PC-3 (cell line): ENCODE data around the gene RAB3C. TPM values are rescaled to one million over a fixed set of nuclear protein-coding genes. Genes with fewer than 3 reads are reported as not detected.

Source experiments
- ATAC-seq: fragments of 200-7000 bp; cut with Tn5 transposase; 2 replicates; pipeline ENCODE4 v1.9.1; 2020; ENCODE audit warnings: mild to moderate bottlenecking, moderate library complexity
- BruUV-seq: library from RNA; stranded (reverse); fragments of 400-500 nt; replicated peaks from 2 replicates; lab custom pipeline; 2021; lab: Mats Ljungman, UMichigan
- CTCF ChIA-PET: fragments of 300-600 bp; sonication (Branson Sonifier 250); formaldehyde crosslinking; loops from one replicate; lab custom pipeline; 2022; ENCODE audit warnings: antibody characterized with exemption; lab: Charles Lee
- POLR2A ChIA-PET: fragments of 300-600 bp; sonication (Branson Sonifier 250); formaldehyde crosslinking; loops from one replicate; lab custom pipeline; 2022; ENCODE audit warnings: antibody characterized with exemption; ENCODE audit not compliant: unreplicated experiment; lab: Charles Lee
- DNase-seq: peaks from one replicate; pipeline ENCODE4 v3.0.0-alpha.2; 2015
- H2AFZ ChIP-seq: fragments of 300-600 bp; sonication (generic); 2 replicates; pipeline ENCODE4 v1.6.0; 2016; ENCODE audit warnings: antibody characterized with exemption, low read length
- H3F3A ChIP-seq: fragments of 300-600 bp; sonication (generic); one replicate; pipeline ENCODE4 v1.6.0; 2017; ENCODE audit warnings: antibody characterized with exemption, low read length, control low read depth, mild to moderate bottlenecking; ENCODE audit not compliant: unreplicated experiment
- H3K27ac ChIP-seq: fragments of 300-600 bp; sonication (generic); 2 replicates; pipeline ENCODE4 v1.5.1; 2016; ENCODE audit warnings: mild to moderate bottlenecking, low read length
- H3K27me3 ChIP-seq: fragments of 300-600 bp; sonication (generic); 2 replicates; pipeline ENCODE4 v1.6.1; 2016; ENCODE audit warnings: low read length, mixed read lengths
- H3K36me3 ChIP-seq: fragments of 300-600 bp; sonication (generic); 2 replicates; pipeline ENCODE4 v1.6.1; 2016; ENCODE audit warnings: low read depth, mixed run types, low read length, mixed read lengths
- H3K4me1 ChIP-seq: fragments of 300-600 bp; sonication (generic); 2 replicates; pipeline ENCODE4 v1.5.1; 2016; ENCODE audit warnings: low read length; ENCODE audit not compliant: insufficient read depth
- H3K4me2 ChIP-seq: fragments of 300-600 bp; sonication (generic); 2 replicates; pipeline ENCODE4 v1.6.0; 2016; ENCODE audit warnings: low read length
- H3K4me3 ChIP-seq: fragments of 300-600 bp; sonication (generic); 2 replicates; pipeline ENCODE4 v1.5.1; 2016; ENCODE audit warnings: mild to moderate bottlenecking, low read length, mixed read lengths
- H3K79me2 ChIP-seq: fragments of 300-600 bp; sonication (generic); 2 replicates; pipeline ENCODE4 v1.6.1; 2017; ENCODE audit warnings: low read length, mixed read lengths
- H3K9ac ChIP-seq: fragments of 300-600 bp; sonication (generic); 2 replicates; pipeline ENCODE4 v1.6.0; 2016; ENCODE audit warnings: mild to moderate bottlenecking, low read length
- H3K9me2 ChIP-seq: fragments of 300-600 bp; sonication (generic); replicated peaks from 2 replicates; pipeline ENCODE4 v1.6.1; 2016; ENCODE audit warnings: mixed run types, low read length, mixed read lengths
- H3K9me3 ChIP-seq: fragments of 300-600 bp; sonication (generic); 2 replicates; pipeline ENCODE4 v1.6.1; 2016; ENCODE audit warnings: low read length, mixed read lengths
- H4K20me1 ChIP-seq: fragments of 300-600 bp; sonication (generic); 2 replicates; pipeline ENCODE4 v1.6.1; 2016; ENCODE audit warnings: low read length, mixed read lengths
- CTCF ChIP-seq: fragments of 300-600 bp; sonication (generic); conservative IDR thresholded peaks from 2 replicates; pipeline ENCODE4 v1.5.1; 2017; ENCODE audit warnings: antibody characterized with exemption, low read depth, mild to moderate bottlenecking, low read length
- EZH2 ChIP-seq: fragments of 300-600 bp; sonication (generic); IDR thresholded peaks from one replicate; pipeline ENCODE4 v1.6.1; 2017; ENCODE audit warnings: antibody characterized with exemption, mild to moderate bottlenecking, low read length; ENCODE audit not compliant: unreplicated experiment
- EZH2phosphoT487 ChIP-seq: fragments of 300-600 bp; sonication (generic); IDR thresholded peaks from 2 replicates; pipeline ENCODE4 v1.6.1; 2018; ENCODE audit warnings: mild to moderate bottlenecking, antibody characterized with exemption, low read length, borderline replicate concordance
- intact Hi-C: fragments of 100-400 bp; cut with micrococcal nuclease; formaldehyde crosslinking; loops from 2 replicates; pipeline ENCODE4 v1.9.0; 2023
- total RNA-seq: library from RNA; depleted of rRNA; stranded (reverse); fragments of >200 nt; gene quantifications from 2 replicates; pipeline ENCODE4 v1.2.3, GENCODE V29; 2014

The RAB3C gene
- total RNA-seq, 1 experiment from 2014 or later: not detected

- H3K9me2 ChIP-seq: no peaks in the 10 kb centered on the region
- H3F3A ChIP-seq: no peaks in the 10 kb centered on the region
- TF ChIP-seq EZH2: no peak
- TF ChIP-seq EZH2phosphoT487: no peak
- no peak for TF ChIP-seq CTCF
- no peaks in the 10 kb centered on the region for H4K20me1 ChIP-seq
- no peaks in the 10 kb centered on the region for H3K4me1 ChIP-seq
- H3K36me3 ChIP-seq: no peaks in the 10 kb centered on the region
- intact Hi-C loops: no loop called here
- ATAC-seq (no peak), DNase-seq (no peak)
- H3K27ac ChIP-seq: no peak overlapping the region
- no peak overlapping the region for H3K4me2 ChIP-seq
- peaks cover 29% of the 10 kb centered on the region for H3K27me3 ChIP-seq
- no peaks in the 10 kb centered on the region for H3K79me2 ChIP-seq
- ChIA-PET POLR2A (no interaction called here), CTCF (no interaction called here)
- no TSS peak for BruUV-seq
- no peak overlapping the region for H2AFZ ChIP-seq
- H3K4me3 ChIP-seq: no peak overlapping the region
- H3K9me3 ChIP-seq: no peaks in the 10 kb centered on the region
- H3K9ac ChIP-seq: no peak overlapping the region
Measured at GRCh38 chr5:58810086-58810485, 227.2 kb downstream of the RAB3C start.

GRCh38 chr5:58813855-58814254, 231.0 kb downstream of the RAB3C start:
- no TSS peak for BruUV-seq
- H3K36me3 ChIP-seq: no peaks in the 10 kb centered on the region
- H3K79me2 ChIP-seq: no peaks in the 10 kb centered on the region
- intact Hi-C loops: no loop called here
- no peak for DNase-seq
- no peaks in the 10 kb centered on the region for H3K4me1 ChIP-seq
- H3K27ac ChIP-seq: no peak overlapping the region
- CTCF ChIA-PET: no interaction called here
- POLR2A ChIA-PET: no interaction called here
- H3K9me2 ChIP-seq: no peaks in the 10 kb centered on the region
- H3K4me2 ChIP-seq: no peak overlapping the region
- no peak overlapping the region for H3K9ac ChIP-seq
- H3F3A ChIP-seq: no peaks in the 10 kb centered on the region
- TF ChIP-seq EZH2 (no peak), EZH2phosphoT487 (no peak), CTCF (no peak)
- H3K27me3 ChIP-seq: peaks cover 18% of the 10 kb centered on the region
- H2AFZ ChIP-seq: no peak overlapping the region
- H3K9me3 ChIP-seq: no peaks in the 10 kb centered on the region
- H3K4me3 ChIP-seq: no peak overlapping the region
- H4K20me1 ChIP-seq: no peaks in the 10 kb centered on the region
- ATAC-seq: no peak

- no peaks in the 10 kb centered on the region for H3F3A ChIP-seq
- BruUV-seq: no TSS peak
- H3K9me3 ChIP-seq: no peaks in the 10 kb centered on the region
- no peaks in the 10 kb centered on the region for H3K36me3 ChIP-seq
- DNase-seq: no peak
- POLR2A ChIA-PET: no interaction called here
- H3K4me1 ChIP-seq: no peaks in the 10 kb centered on the region
- no peaks in the 10 kb centered on the region for H3K79me2 ChIP-seq
- H4K20me1 ChIP-seq: no peaks in the 10 kb centered on the region
- CTCF ChIA-PET: no interaction called here
- peaks cover 20% of the 10 kb centered on the region for H3K27me3 ChIP-seq
- ATAC-seq: no peak
- TF ChIP-seq EZH2phosphoT487 (no peak), CTCF (no peak), EZH2 (no peak)
- H3K9me2 ChIP-seq: no peaks in the 10 kb centered on the region
- intact Hi-C loops: no loop called here
- H3K9ac ChIP-seq: no peak overlapping the region
- H3K4me3 ChIP-seq: no peak overlapping the region
- no peak overlapping the region for H2AFZ ChIP-seq
- H3K4me2 ChIP-seq: no peak overlapping the region
- no peak overlapping the region for H3K27ac ChIP-seq
Measured at GRCh38 chr5:58816181-58816731, 233.4 kb downstream of the RAB3C start.
